ENCODE results near the gene SBF2. TPM values are rescaled to one million over a fixed set of nuclear protein-coding genes. Genes with fewer than 3 reads are reported as not detected.

SBF2 gene
- total and polyA plus RNA-seq, 2 of the 13 experiments (the other 11 are each of a cell fraction or from before 2014, with no cell fraction given) = 24.0 to 45.8 TPM

- no peak for TF ChIP-seq E2F2 (CRISPR knock-in tag; IDR thresholded peaks at IDR 0.05; ENCODE audit: borderline replicate concordance)
These were observed 251.3 kb downstream of the SBF2 start (continued) for GRCh38 chr11:10042699-10043098.

- H3K9me3 ChIP-seq (ENCODE audit: low read length) = peaks cover 19% of the 10 kb centered on the region
- intact Hi-C loops (cut with micrococcal nuclease; ENCODE audit: unreplicated experiment) (no loop called here), in situ Hi-C loops (cut with HindIII; ENCODE audit: extremely low pct_ligation_motif_present, low pct_unique_long_range_greater_than_20kb) (no loop called here)
- H3K36me3 ChIP-seq (replicated peaks in 1 of 2; ENCODE audit: control insufficient read depth in 1 of 2, insufficient read depth in 2 of 2, low read length in 2 of 2) = no peaks in the 10 kb centered on the region
- CTCF ChIA-PET (ENCODE audit: low intra/inter-chr PET ratio, low total read pairs) = no interaction called here
- no peaks in the 10 kb centered on the region for H3K27me3 ChIP-seq (ENCODE audit: control insufficient read depth in 1 of 2, insufficient read depth in 2 of 2, low read length in 2 of 2)
- H4K20me1 ChIP-seq (ENCODE audit: insufficient read depth, low read length) = no peaks in the 10 kb centered on the region
- no peak for ATAC-seq
- 98% methylated on average over 2 of the region's 2 CpGs for WGBS (ENCODE audit: low lambda C conversion rate)
- no peak for FAIRE-seq
- no peak overlapping the region for H3K27ac ChIP-seq (ENCODE audit: extremely low read length, insufficient read depth, low read length)
- no peak overlapping the region for H3K4me2 ChIP-seq (ENCODE audit: low read depth, low read length)
- TSS peak; percentile 27 for BruUV-seq (replicated peaks)
- H3K9ac ChIP-seq (ENCODE audit: insufficient read depth, low read depth, low read length) = no peak overlapping the region
- no peaks in the 10 kb centered on the region for H3K79me2 ChIP-seq (ENCODE audit: insufficient read depth, low read length)
- POLR2A ChIA-PET = no interaction called here
- no peaks in the 10 kb centered on the region for H3K4me1 ChIP-seq (ENCODE audit: insufficient read depth, low read length)
- H2AFZ ChIP-seq (ENCODE audit: low read length) = no peak overlapping the region
- no peak for DNase-seq (ENCODE audit: low spot score)
- no peak overlapping the region for H3K4me3 ChIP-seq (replicated peaks in 1 of 3; ENCODE audit: insufficient read depth in 1 of 3, low read depth in 2 of 3, low read length in 3 of 3)
- no peak for TF ChIP-seq CEBPZ (IDR thresholded peaks at IDR 0.05; ENCODE audit: low read length)
- TF ChIP-seq ZSCAN9 (CRISPR knock-in tag; IDR thresholded peaks at IDR 0.05; ENCODE audit: borderline replicate concordance) = no peak
- no peak for TF ChIP-seq NR2F2 (IDR thresholded peaks at IDR 0.05; ENCODE audit: borderline replicate concordance, low read depth)
- no peak for TF ChIP-seq POLR2A (IDR thresholded peaks at IDR 0.05; ENCODE audit: insufficient read depth in 1 of 2, low read depth in 2 of 2, low read length in 2 of 2)
- no peak for TF ChIP-seq REXO4 (CRISPR knock-in tag; IDR thresholded peaks at IDR 0.05; ENCODE audit: borderline replicate concordance)
- TF ChIP-seq TOPORS (CRISPR knock-in tag; IDR thresholded peaks at IDR 0.05) = no peak
- TF ChIP-seq KDM1A (CRISPR knock-in tag; IDR thresholded peaks at IDR 0.05) = no peak
- TF ChIP-seq JUNB (CRISPR knock-in tag; IDR thresholded peaks at IDR 0.05; ENCODE audit: borderline replicate concordance) = no peak
- no peak for TF ChIP-seq KDM2A (CRISPR knock-in tag; IDR thresholded peaks at IDR 0.05; ENCODE audit: borderline replicate concordance, low read depth)
- TF ChIP-seq CBX5 (CRISPR knock-in tag; IDR thresholded peaks at IDR 0.05; ENCODE audit: borderline replicate concordance) = no peak
- TF ChIP-seq CC2D1A (CRISPR knock-in tag; IDR thresholded peaks at IDR 0.05) = no peak
- no peak for TF ChIP-seq ZBTB10 (CRISPR knock-in tag; IDR thresholded peaks at IDR 0.05; ENCODE audit: borderline replicate concordance)
- no peak for TF ChIP-seq ZNF816 (CRISPR knock-in tag; IDR thresholded peaks at IDR 0.05; ENCODE audit: borderline replicate concordance)
- no peak for TF ChIP-seq ZBTB1 (CRISPR knock-in tag; IDR thresholded peaks at IDR 0.05; ENCODE audit: borderline replicate concordance)
- no peak for TF ChIP-seq ZNF563 (CRISPR knock-in tag; IDR thresholded peaks at IDR 0.05)
These were observed 252.1 kb downstream of the SBF2 start for GRCh38 chr11:10041748-10042446.
